Measurements from ENCODE around the gene NRBP1. TPM values are rescaled to one million over a fixed set of nuclear protein-coding genes. Genes with fewer than 3 reads are reported as not detected.

Gene NRBP1
- total RNA-seq, 1 experiment from 2014 or later: 140 TPM

DNA sequence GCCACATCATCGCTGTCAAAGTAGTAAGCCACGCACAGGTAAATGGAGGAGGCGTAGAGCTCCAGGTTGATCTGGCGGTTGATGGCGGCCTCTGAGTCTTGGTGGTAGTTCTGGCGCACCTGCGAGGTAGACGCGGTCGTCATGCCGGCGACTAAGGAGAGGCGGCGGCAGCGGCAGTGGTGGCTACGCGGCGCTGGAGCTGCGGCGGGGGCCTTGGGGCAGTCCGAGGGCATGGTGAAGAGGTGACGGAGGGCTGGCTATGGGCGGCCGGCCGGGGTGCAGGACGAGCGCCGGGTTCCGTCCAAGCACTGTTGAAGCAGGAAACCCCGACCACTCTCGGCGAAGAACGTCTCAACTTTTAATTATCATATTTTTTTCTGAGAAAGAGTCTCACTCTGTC, 35.2 kb upstream of the NRBP1 start:
- H3K4ac ChIP-seq (ENCODE audit: low read depth, low read length): no peak overlapping the region
- H2AK5ac ChIP-seq (ENCODE audit: insufficient read length, low read length): no peak overlapping the region
- Mint-ChIP-seq H3K4me3 (no peak overlapping the region), H3K4me1 (no peaks in the 10 kb centered on the region), H3K9me3 (no peaks in the 10 kb centered on the region), H3K27ac (no peak overlapping the region), H3K27me3 (ENCODE audit: low read depth) (no peaks in the 10 kb centered on the region), H3K36me3 (ENCODE audit: insufficient read depth in 1 of 3, low read depth in 3 of 3) (peaks cover 11 to 31% (median 16%) of the 10 kb centered on the region in 3 experiments; a peak in 6 of 7 replicates)
- H3K23ac ChIP-seq (ENCODE audit: insufficient read length, low read depth, low read length): no peak overlapping the region
- H3K79me1 ChIP-seq (ENCODE audit: insufficient read depth, low read depth, low read length, poor library complexity, severe bottlenecking): peaks cover 10% of the 10 kb centered on the region
- no CpG with 5 or more reads among the region's 33 CpGs for WGBS (ENCODE audit: extremely low coverage, insufficient read length, low lambda C conversion rate)
- no peak overlapping the region for H3K4me2 ChIP-seq (ENCODE audit: insufficient read depth, insufficient read length, low read length)
- no peak overlapping the region for H3K18ac ChIP-seq (ENCODE audit: insufficient read length, low read depth, low read length)
- TF ChIP-seq, protein P1, sequence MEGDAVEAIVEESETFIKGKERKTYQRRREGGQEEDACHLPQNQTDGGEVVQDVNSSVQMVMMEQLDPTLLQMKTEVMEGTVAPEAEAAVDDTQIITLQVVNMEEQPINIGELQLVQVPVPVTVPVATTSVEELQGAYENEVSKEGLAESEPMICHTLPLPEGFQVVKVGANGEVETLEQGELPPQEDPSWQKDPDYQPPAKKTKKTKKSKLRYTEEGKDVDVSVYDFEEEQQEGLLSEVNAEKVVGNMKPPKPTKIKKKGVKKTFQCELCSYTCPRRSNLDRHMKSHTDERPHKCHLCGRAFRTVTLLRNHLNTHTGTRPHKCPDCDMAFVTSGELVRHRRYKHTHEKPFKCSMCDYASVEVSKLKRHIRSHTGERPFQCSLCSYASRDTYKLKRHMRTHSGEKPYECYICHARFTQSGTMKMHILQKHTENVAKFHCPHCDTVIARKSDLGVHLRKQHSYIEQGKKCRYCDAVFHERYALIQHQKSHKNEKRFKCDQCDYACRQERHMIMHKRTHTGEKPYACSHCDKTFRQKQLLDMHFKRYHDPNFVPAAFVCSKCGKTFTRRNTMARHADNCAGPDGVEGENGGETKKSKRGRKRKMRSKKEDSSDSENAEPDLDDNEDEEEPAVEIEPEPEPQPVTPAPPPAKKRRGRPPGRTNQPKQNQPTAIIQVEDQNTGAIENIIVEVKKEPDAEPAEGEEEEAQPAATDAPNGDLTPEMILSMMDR (conservative IDR thresholded peaks at IDR 0.05): no peak
- no peak overlapping the region for H2AFZ ChIP-seq (ENCODE audit: low read length)
- H2BK12ac ChIP-seq (ENCODE audit: insufficient read length, low read depth, low read length): no peak overlapping the region
- H4K20me1 ChIP-seq (ENCODE audit: control insufficient read depth, insufficient read depth, insufficient read length): no peaks in the 10 kb centered on the region
- H3K23me2 ChIP-seq (ENCODE audit: insufficient read length, low read depth, low read length, poor library complexity, severe bottlenecking): no peaks in the 10 kb centered on the region
- H3K27me3 ChIP-seq (ENCODE audit: insufficient read depth, low read length): no peaks in the 10 kb centered on the region
- no peak overlapping the region for H3K14ac ChIP-seq (ENCODE audit: insufficient read depth, low read length)
- no peak for DNase-seq
- no peak overlapping the region for H4K8ac ChIP-seq (replicated peaks; ENCODE audit: insufficient read length, low read depth, low read length)
- no peak overlapping the region for H2BK15ac ChIP-seq (ENCODE audit: low read depth, low read length)
- H3K56ac ChIP-seq (ENCODE audit: insufficient read length, low read depth, low read length): no peak overlapping the region
- no peak overlapping the region for H4K91ac ChIP-seq (ENCODE audit: insufficient read length, low read depth, low read length)
- no peak overlapping the region for H2BK5ac ChIP-seq (ENCODE audit: insufficient read length, low read length)
- H3K4me1 ChIP-seq (ENCODE audit: insufficient read depth, low read length): no peaks in the 10 kb centered on the region
- no peak overlapping the region for H3K9ac ChIP-seq (ENCODE audit: extremely low read depth, insufficient read length, low read length)
- no peak overlapping the region for H4K5ac ChIP-seq (ENCODE audit: insufficient read length, low read depth, low read length)
- H3K9me3 ChIP-seq (ENCODE audit: control insufficient read depth, low read depth, low read length): no peaks in the 10 kb centered on the region
- H3K79me2 ChIP-seq (ENCODE audit: insufficient read depth, low read length): peaks cover 41% of the 10 kb centered on the region; the same call in 1 of the 2 replicates
- no peak overlapping the region for H3T11ph ChIP-seq (ENCODE audit: low read length)
- no peak overlapping the region for H3K27ac ChIP-seq (ENCODE audit: insufficient read length, low read depth, low read length)
- no peak overlapping the region for H2BK20ac ChIP-seq (ENCODE audit: low read depth, low read length, poor library complexity, severe bottlenecking)
- no peak overlapping the region for H2BK120ac ChIP-seq (ENCODE audit: low read depth, low read length, poor library complexity, severe bottlenecking)

All from H9 (cell line).